HG03135 (cell line): ENCODE results near the gene EFCAB13.
"Not testable (repeated sequence)": the region's sequence is repeated elsewhere in the genome, so short reads cannot be mapped to it uniquely, and the experiment has no call there.

Source experiments
- ATAC-seq: cut with Tn5 transposase; IDR thresholded peaks from one replicate; pipeline ENCODE4 v1.9.1; 2021; ENCODE audit warnings: mild to moderate bottlenecking, moderate library complexity; ENCODE audit not compliant: unreplicated experiment

EFCAB13 gene

GRCh38 chr17:47325176-47325575 lies 1.4 kb downstream of the EFCAB13 start:
- no peak for ATAC-seq

- ATAC-seq: no peak
Observed at GRCh38 chr17:47330548-47330947, 6.8 kb downstream of the EFCAB13 start.

GRCh38 chr17:47332287-47332686 lies 8.5 kb downstream of the EFCAB13 start:
- no peak for ATAC-seq

- ATAC-seq: no peak
Observed at GRCh38 chr17:47335101-47335936, 11.6 kb downstream of the EFCAB13 start.

GRCh38 chr17:47338026-47338425 lies 14.3 kb downstream of the EFCAB13 start:
- ATAC-seq: no peak

- no peak for ATAC-seq
Observed at GRCh38 chr17:47352848-47353247, 29.1 kb downstream of the EFCAB13 start.

- no peak for ATAC-seq
Observed at GRCh38 chr17:47358652-47359051, 34.9 kb downstream of the EFCAB13 start.

GRCh38 chr17:47363171-47363570 lies 39.4 kb downstream of the EFCAB13 start:
- no peak for ATAC-seq

GRCh38 chr17:47367257-47367656 lies 43.5 kb downstream of the EFCAB13 start:
- no peak for ATAC-seq

GRCh38 chr17:47368262-47368661 lies 44.5 kb downstream of the EFCAB13 start:
- ATAC-seq: no peak

- not testable (repeated sequence) for ATAC-seq
Observed at GRCh38 chr17:47370899-47371298, 47.1 kb downstream of the EFCAB13 start.

GRCh38 chr17:47373002-47373401 lies 49.2 kb downstream of the EFCAB13 start:
- ATAC-seq: no peak

GRCh38 chr17:47376247-47376646 lies 52.5 kb downstream of the EFCAB13 start:
- ATAC-seq: no peak

GRCh38 chr17:47388825-47389224 lies 65.1 kb downstream of the EFCAB13 start:
- no peak for ATAC-seq

- ATAC-seq: not testable (repeated sequence)
Observed at GRCh38 chr17:47397532-47398128, 73.9 kb downstream of the EFCAB13 start.

- ATAC-seq: no peak
Observed at GRCh38 chr17:47400333-47400732, 76.6 kb downstream of the EFCAB13 start.

GRCh38 chr17:47401100-47401499 lies 77.3 kb downstream of the EFCAB13 start:
- no peak for ATAC-seq

- no peak for ATAC-seq
Observed at GRCh38 chr17:47404006-47404405, 80.3 kb downstream of the EFCAB13 start.

- no peak for ATAC-seq
Observed at GRCh38 chr17:47404875-47405274, 81.1 kb downstream of the EFCAB13 start.

- ATAC-seq: no peak
Observed at GRCh38 chr17:47413872-47414271, 90.1 kb downstream of the EFCAB13 start.

GRCh38 chr17:47414612-47415011 lies 90.9 kb downstream of the EFCAB13 start:
- ATAC-seq: no peak
